HG03469 (cell line): ENCODE results near the gene FRMD4B.

Experiments used
- ATAC-seq: cut with Tn5 transposase; IDR thresholded peaks from one replicate; pipeline ENCODE4 v1.9.1; 2021; ENCODE audit warnings: mild to moderate bottlenecking, moderate library complexity, moderate number of reproducible peaks; ENCODE audit not compliant: unreplicated experiment

FRMD4B gene

DNA sequence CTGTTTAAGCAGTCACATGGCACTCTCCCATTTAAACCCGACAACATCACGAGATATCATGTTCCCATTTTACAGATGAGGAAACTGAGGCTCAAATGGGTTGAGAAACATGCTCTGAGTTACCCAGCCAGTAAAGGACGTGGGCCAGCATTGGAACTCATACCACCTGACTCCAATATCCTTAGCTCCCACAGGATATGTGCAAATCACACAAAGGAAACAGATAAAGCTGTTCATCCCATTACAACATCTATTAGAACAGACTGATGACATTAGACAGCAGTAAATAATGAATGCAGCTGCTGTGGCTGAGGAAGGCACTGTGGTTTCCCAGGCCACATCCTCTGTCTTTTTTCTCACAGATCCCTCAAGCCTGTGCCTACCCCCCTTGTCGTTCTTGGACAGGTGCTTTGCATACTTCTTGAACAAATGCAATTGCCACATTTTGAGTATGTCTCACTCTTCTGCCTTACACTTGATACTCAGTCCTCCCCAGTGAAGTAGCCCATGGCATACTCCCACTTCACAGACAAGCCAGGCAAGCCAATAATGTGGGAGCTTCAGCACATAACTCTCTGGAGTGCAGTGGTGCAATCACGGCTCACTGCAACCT, 17.7 kb downstream of the FRMD4B start:
- ATAC-seq: peak; percentile 99

DNA sequence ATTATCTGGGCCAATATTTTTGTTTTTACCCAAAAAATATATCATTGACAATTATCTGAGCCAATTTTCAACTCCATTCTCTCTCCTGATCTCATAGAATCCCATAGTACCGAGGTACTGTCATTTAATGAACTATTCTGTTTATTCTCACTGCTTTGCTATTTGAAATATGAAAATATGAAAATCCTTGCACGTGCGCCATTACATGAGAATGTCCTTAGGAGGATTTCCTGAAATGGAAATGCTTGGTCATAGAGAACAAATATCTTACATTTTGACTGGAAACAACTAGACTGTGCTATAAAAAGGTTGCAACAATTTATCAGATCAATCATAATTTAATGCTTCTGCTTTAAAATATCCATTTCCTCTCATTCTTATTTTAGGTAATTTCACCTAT, 18.3 kb downstream of the FRMD4B start:
- ATAC-seq: no peak

DNA sequence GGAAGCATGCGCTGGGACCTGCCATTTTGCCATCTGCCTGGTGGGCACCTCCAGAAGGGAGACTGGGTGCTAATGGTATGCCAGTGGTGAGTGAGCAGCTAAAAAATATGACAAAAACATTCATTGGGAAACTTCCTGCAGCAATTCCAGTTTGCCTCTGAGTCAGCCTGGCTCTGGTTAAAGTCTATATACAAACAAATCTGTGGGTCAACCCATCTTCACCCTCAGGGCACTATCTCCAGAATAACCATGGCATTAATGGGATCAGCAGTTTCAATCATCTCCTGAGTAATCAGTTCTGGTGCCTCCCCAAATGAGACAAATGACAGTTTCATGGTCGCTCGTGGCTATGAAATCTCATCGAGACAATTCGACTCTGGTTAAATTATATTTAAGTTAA, 21.5 kb downstream of the FRMD4B start:
- no peak for ATAC-seq

DNA sequence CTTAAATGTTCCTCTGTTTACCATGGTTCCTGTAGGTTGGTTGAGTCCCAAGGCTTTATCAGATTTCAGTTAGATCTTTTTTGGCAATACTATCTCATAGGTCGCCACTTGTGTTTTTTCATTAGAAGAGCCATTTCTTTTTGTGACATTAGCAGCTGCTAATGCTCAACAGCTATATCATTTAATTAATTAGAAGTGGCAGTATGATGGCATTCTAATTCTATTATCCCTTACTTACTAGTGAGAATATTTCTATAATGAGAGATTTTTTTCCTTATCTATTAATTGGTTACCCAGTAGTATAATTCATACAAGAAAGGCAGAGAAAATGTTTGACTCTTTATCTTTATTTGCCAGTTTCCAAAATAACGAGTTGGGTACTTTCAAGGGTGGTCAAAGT, 25.2 kb downstream of the FRMD4B start:
- ATAC-seq: no peak

DNA sequence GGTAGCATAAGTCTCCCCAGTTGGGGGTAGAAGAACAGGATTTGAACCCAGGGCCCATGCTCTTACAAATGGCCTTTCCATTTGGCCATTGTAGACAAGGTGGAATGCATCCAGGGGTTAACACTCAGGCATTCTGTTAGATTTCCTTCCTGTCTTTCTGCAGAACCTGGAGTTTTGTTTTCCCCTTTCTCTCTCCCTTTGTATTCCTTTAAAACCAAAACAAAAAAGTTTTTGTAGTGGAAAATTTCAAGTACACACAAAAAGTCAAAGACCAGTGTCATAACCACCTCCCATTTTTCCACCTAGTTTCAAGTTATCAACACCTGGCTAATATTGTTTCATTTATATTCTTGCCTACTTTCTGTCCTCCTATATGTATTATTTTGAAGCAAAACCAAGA, 26.0 kb downstream of the FRMD4B start:
- ATAC-seq: no peak

DNA sequence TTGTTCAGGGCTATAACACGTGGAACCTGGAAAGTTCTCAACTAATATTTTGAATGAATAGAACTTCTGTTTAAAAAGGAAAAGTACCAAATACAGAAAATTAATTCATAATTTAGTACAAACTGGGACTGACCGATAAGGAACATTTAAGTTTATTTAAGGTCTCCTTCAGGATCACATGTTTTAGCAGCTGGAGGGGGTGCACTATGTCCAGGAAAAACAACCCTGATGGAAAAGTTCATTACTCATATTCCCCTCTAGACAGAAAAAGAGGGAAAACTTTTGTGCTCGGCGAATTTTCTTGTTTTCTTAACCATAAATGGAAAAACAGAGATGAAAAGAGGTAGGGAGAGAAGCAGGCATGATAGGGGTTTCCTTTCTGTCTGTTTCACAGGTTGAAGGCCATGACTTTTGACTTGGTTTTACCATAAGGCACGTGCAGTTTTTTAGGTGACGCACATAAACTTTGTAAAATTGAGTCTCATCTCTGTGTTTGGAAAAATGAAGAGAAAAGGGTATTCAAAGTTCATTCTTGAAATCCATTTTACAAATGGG, 26.5 kb downstream of the FRMD4B start:
- no peak for ATAC-seq

DNA sequence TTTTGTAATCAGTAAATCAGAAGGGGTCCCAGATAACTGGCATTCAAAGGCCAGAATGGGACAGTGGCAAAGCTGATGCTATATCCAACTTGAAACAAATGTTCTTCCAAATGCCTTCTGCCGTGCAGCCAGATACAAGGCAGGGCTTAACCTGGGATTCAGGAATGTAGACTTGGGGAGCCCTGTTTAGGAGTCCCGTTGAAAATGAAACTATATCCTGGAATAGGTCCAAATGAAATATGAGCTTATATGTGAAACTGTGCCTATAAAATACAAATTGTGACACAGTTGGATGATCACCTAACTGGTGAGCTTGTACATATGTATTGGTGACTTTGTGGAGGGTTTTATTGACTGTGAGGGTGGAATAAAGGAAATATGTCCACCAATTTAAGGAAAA, 28.7 kb downstream of the FRMD4B start:
- no peak for ATAC-seq

DNA sequence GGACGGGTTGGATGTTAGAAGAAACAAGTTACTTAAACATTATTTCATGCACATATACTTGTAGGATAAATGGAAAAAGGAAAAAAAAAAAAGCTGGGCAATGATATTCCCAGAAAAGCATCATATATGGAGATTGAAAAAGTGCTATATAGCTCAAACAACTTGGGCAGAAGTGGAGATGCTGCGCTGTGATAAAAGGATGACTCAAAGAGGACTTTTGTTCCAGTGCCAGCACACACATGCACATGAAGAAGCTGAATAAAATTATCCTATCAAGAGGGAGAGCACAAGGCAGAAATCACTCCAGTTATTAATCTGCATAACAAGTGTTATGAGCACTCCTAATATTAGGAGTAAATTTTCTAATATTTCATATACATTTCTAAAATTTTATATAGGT, 30.9 kb downstream of the FRMD4B start:
- no peak for ATAC-seq

DNA sequence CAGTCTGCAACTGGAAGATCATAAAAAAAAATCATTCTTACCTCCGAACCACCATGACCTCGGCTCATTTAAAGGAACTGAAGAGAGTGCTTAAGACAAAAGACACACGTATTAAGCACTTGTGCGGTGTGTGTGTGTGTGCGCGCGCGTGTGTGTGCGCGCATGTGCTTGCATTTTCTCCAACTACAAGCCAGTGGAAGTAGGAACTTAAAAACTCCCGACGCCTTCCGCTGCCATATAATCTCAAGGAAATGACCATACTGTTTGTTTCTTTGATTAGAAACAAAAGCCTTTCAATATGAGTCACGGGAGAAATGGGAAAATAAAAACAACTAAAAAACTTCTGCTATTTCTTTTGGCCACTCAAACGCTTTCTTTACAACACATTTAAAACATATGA, 32.4 kb downstream of the FRMD4B start:
- no peak for ATAC-seq

DNA sequence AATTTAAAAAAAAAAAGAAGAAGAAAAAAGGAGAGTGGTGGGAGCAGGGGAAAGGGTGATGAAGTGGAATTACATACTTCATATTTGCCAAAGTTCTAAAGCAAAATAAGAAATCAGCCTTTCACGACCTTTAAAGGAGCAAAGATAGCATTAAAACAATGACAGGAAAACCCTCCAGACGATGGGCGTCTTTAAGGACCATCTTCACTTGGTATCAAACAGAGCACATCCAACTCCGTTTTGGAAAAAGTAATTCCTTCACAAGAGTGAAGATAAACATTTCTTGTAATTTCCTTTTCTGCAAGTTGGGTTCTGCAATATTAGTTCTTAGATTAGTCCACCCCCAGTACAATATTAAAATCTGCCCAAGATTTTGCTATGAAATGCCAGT, 32.8 kb downstream of the FRMD4B start:
- ATAC-seq: no peak

DNA sequence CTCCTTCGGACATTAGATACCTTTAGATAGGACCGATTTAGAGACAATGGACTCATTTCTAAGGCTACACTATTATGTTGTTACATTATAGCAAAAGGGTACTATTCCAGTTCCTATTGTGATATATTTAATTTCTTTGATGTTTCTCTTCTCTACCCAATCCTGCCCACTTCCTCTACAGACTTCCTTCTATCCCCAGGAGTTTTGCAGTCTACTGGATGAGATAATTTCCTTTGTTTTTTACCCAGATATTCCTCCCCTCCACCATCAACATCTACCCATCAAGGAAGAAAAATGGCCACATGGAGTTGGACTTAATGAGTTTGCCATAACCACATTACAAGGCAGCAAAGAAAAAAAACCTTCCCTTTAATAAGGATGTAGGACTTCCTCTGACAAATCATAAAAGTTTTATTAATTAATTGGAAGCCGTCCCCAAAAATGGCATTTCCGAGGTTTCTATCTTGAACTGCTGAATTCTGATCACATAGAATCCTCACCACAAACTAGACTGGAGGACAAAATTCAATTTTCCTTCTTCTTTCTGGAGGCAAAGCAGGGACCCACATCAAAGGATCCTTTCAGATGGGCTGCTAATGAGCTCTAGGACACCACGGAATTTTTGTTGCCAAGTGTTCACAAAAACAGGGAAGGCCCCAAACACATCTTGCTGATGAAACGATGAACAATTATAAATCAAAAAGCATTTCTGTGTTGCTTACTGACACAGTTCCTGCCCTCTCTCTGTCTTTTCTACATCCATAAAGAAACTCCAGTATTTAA, 33.4 kb downstream of the FRMD4B start:
- no peak for ATAC-seq

DNA sequence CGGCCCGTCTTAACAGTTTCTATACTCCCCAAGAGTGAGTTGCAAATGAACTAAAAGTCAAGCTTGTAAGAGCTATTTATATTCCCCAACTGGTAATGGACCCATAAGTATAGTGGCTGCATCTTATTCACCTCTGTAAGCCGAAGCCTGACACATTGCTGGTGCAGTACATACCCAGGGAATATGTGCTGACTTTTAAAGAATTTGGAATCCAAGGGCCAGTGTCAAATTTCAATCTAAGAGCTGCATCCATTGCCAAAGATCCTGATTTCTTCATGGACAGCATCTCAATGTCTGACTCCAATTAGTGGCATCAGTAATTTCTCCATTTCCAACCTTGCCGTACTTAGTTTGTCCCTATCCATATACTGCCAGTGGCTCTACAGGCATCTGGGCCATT, 42.0 kb downstream of the FRMD4B start:
- no peak for ATAC-seq

DNA sequence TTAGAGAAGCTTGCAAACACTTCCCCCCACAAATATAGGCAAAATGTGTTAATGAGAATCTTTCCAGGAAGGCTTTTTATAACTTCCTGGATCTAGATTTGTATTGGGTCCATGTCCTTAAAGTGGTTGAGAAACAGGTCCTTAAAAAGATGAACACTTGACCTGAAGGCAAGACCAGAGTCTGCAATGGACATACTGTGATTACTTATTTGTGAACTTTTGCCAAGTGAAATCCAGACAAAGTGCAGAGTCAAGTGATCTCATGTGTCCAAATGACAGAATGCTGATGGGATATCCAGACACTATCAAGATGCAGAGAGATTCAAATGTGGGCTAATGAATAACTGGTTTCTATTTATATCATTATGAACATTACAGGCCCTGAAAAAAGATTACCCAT, 43.8 kb downstream of the FRMD4B start:
- no peak for ATAC-seq

DNA sequence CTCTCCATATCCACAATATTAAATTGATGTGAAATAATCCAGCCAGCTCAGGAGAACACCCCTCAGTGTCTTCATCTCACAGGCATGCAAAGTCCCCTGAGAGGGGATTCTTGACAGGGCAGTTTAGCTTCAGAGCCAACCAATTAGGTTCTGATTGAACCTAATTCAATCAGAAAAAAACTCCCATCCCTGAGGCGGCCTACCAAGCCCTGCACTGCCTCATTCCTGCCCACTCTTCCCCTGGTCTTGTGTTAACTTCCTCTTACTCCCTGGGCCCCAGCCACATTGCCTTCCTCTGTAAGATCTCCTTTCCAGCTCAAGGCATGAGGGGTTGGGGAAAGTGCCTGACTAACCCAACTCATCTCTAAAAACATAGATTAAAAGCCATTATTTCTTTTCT, 46.1 kb downstream of the FRMD4B start:
- ATAC-seq: no peak

DNA sequence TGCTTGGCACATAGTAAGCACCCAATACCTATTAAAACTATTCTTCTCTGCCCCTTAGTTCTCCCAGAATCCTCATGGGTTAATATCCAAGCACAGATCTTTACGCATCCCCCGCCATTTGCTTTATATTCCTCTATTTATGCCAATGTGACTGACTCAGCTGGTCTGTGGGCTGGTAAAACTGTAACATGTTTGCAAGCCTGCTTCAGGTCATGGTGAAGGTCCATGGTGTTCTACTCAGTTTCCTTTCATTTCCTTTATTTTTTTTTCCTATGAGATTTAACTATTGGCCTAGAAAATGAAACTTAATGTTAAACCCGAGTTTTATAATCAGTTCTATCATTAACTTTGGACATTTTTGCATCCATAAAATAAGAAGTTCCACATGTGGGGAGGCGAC, 47.0 kb downstream of the FRMD4B start:
- no peak for ATAC-seq

DNA sequence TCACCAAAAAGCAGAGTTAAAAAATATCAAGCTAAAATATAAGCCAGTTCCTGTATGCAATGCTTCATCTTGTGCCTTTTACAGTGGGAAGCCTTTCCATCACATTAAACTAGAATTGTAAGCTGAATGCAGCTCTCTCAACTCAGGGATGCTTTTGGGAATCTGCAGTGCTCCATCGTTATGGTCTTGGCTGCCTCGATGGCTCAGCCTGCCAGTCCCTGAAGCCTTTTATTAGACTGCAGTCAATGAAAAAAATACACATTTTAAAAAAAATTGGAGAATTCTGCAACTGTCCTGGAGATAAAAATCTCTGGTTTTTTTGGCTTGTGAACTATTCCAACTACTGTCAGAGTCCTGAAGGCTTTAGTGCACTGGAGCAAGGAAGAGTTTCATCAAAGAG, 53.0 kb downstream of the FRMD4B start:
- no peak for ATAC-seq

DNA sequence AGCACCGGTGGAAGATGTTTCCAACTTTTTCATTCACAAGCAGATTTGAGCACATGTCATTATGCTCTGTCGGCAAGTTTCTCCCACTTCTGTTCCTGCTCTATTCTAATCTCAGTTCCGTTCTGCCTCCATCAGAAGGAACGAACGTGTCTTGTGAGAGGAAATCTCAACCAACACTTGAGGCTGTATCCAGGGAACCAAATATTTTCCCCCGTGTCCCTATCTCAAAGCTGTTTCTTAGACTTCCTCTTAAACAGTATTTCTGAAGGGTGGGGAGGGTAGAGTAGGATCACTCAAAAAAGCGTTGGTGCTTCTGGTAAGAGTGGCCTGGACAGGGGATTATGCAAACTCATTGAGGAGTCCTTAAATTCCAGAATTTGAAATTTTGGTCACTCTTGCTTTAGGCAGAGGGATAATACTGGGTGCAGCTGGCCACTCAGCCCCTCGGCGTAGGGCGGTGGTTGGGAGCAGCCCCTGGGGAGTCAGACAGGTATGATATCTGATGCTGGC, 54.9 kb downstream of the FRMD4B start:
- ATAC-seq: no peak

DNA sequence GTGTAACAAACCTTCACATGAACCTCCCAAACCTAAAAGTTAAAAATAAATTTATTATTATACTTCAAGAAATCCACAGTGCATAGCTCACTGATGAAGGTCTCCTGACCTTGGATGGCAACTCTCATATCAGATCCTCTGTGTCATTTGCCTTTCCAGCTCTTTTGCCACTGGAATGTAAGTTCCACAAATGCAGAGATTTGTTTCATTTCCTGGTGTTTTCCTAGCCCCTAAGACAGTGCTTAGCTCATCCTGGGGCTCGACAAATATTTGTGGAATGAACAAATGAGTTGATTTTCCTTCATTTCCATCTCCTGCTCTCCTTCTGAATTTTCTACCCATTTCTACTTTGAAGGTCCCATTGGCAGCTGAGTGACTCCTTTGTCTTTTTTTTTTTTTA, 56.0 kb downstream of the FRMD4B start:
- ATAC-seq: no peak

DNA sequence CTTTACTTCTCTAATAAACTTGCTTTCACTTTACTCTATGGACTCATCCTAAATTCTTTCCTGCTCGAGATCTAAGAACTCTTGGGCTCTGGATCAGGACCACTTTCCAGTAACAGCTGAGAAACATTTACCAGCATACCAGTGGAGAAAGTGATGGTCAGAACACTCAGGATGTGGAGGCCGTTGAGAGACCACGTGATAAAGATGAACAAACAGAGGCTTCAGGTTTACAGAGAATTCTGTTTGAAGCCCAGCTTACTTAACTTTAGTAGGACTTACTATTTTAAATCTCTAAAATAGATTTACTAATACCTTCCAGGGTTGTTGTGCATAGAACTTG, 57.0 kb downstream of the FRMD4B start:
- ATAC-seq: no peak

DNA sequence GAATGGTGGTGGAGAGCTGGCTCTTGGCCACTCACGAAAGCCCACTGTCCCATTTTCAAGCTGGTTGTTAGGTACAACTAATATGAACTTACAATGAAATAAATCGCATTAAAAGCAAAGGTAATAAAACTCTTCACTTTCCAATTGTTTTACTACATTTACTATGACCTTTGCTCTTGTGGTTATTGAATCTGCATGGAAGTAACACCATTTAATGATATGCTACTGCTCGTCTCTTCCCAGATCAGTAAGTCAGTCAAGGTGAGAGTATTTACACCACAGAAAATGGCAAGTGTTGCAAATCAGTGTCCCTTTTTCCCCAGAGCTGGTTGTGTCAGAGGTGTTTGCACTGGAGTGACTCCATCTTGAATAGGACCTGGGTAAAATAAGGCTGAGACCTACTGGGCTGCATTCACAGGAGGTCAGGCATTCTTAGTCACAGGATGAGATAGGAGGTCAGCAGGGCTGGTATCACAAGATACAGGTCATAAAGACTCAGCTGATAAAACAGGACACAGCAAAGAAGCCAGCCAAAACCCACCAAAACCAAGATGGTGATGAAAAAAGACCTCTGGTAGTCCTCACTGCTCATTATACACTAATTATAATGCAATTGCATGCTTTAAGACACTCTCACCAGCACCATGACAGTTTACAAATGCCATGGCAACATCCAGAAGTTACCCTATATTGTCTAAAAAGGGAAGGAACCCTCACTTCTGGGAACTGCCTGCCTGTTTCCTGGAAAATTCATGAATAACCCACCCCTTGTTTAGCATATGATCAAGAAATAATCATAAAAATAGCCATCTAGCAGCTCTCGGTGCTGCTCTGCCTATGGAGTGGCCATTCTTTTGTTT, 57.6 kb downstream of the FRMD4B start:
- no peak for ATAC-seq

DNA sequence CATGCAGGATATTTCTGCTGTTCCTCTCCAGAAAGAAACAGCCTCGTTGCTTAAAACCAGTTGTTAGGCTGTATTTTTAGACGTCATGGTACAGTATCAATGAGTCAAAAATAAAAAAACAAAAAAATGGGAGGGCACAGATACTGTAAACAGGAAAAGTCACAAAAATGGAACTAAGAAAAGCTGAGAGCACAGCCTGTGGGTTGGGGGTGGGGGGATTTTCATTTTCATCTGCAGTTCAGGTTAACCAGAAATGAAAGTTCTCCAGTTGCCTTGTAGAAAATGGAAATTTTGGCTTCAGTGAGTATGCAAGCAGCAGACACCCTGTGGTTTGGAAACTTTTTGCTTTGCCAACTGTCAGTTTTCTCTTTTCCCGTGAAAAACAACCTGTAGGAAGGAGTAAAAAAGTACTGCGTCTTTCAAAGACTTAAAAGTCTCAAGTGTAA, 59.0 kb downstream of the FRMD4B start:
- ATAC-seq: peak; percentile 72
